HEK293 (cell line): ENCODE results near the gene KHSRP.

ENCODE experiments used
- CTCF ChIA-PET: fragments of 350-600 bp; formaldehyde crosslinking; extraction: SDS; loops from one replicate; lab custom pipeline; 2021; ENCODE audit warnings: antibody characterized with exemption; lab: Yijun Ruan, JAX
- POLR2A ChIA-PET: fragments of 300-600 bp; formaldehyde crosslinking; extraction: SDS; loops from one replicate; lab custom pipeline; 2020; ENCODE audit warnings: antibody characterized with exemption, inconsistent platforms; lab: Yijun Ruan, JAX
- H3K27ac ChIP-seq: fragments of 200-500 bp; sonication (Bioruptor generic); 2 replicates; pipeline ENCODE4 v1.5.1; 2014; ENCODE audit warnings: low read depth, low read length, control low read depth, inconsistent platforms; ENCODE audit errors: extremely low read depth
- H3K36me3 ChIP-seq, 2 experiments: fragments of 200-500 bp in 1 of 2; sonication (Bioruptor generic) in 1 of 2; 1 replicate in 1 of 2; 2 replicates in 1 of 2; pipeline ENCODE4 v1.5.1; 2014 to 2017; ENCODE audit warnings: inconsistent platforms in 2 of 2, low read length in 2 of 2; ENCODE audit not compliant: control insufficient read depth in 2 of 2, insufficient read depth in 1 of 2
- H3K4me1 ChIP-seq: fragments of 200-500 bp; sonication (Bioruptor generic); 2 replicates; pipeline ENCODE4 v1.5.1; 2014; ENCODE audit warnings: mild to moderate bottlenecking, low read length, inconsistent platforms; ENCODE audit not compliant: control insufficient read depth, insufficient read depth
- H3K4me3 ChIP-seq: 2 replicates; pipeline ENCODE4 v1.5.1; 2011; ENCODE audit warnings: low read depth, mild to moderate bottlenecking, control low read depth, low read length, moderate library complexity
- H3K9me3 ChIP-seq: fragments of 200-500 bp; sonication (Bioruptor generic); 2 replicates; pipeline ENCODE4 v1.5.1; 2014; ENCODE audit warnings: low read depth, low read length, inconsistent platforms; ENCODE audit not compliant: control insufficient read depth, insufficient read depth
- IKZF3 ChIP-seq: fragments of 450-650 bp; IDR thresholded peaks from 2 replicates; pipeline ENCODE4 v1.5.0; 2018; ENCODE audit warnings: missing biosample characterization, mild to moderate bottlenecking, missing genetic modification characterization, moderate library complexity
- KLF1 ChIP-seq: fragments of 450-650 bp; formaldehyde crosslinking; IDR thresholded peaks from 2 replicates; pipeline ENCODE4 v1.5.1; 2016; ENCODE audit warnings: missing biosample characterization, missing genetic modification characterization
- KLF10 ChIP-seq: fragments of 450-650 bp; IDR thresholded peaks from 2 replicates; pipeline ENCODE4 v1.5.1; 2018; ENCODE audit warnings: missing biosample characterization, mild to moderate bottlenecking, missing genetic modification characterization
- OVOL3 ChIP-seq: fragments of 450-650 bp; formaldehyde crosslinking; IDR thresholded peaks from 2 replicates; pipeline ENCODE4 v1.5.1; 2016; ENCODE audit warnings: missing biosample characterization, missing genetic modification characterization
- PRDM10 ChIP-seq: fragments of 450-650 bp; formaldehyde crosslinking; IDR thresholded peaks from 2 replicates; pipeline ENCODE4 v1.5.1; 2016; ENCODE audit warnings: missing biosample characterization, missing genetic modification characterization
- SETDB1 ChIP-seq: IDR thresholded peaks from one replicate; pipeline ENCODE4 v1.6.1; 2017; ENCODE audit warnings: mild to moderate bottlenecking, low read length, moderate library complexity, mixed read lengths; ENCODE audit not compliant: insufficient read length
- SP7 ChIP-seq: fragments of 450-650 bp; formaldehyde crosslinking; IDR thresholded peaks from 2 replicates; pipeline ENCODE4 v1.5.1; 2016; ENCODE audit warnings: missing biosample characterization, missing genetic modification characterization
- WT1 ChIP-seq: fragments of 450-650 bp; formaldehyde crosslinking; IDR thresholded peaks from 2 replicates; pipeline ENCODE4 v1.5.1; 2016; ENCODE audit warnings: missing biosample characterization, missing genetic modification characterization
- ZBTB21 ChIP-seq: fragments of 450-650 bp; formaldehyde crosslinking; IDR thresholded peaks from 2 replicates; pipeline ENCODE4 v1.5.1; 2017; ENCODE audit warnings: missing biosample characterization, missing genetic modification characterization
- ZBTB7A ChIP-seq: fragments of 450-650 bp; formaldehyde crosslinking; IDR thresholded peaks from 2 replicates; pipeline ENCODE4 v1.5.1; 2016; ENCODE audit warnings: low read depth, missing biosample characterization, missing genetic modification characterization
- ZFP69B ChIP-seq: fragments of 450-650 bp; formaldehyde crosslinking; IDR thresholded peaks from 2 replicates; pipeline ENCODE4 v1.5.1; 2016; ENCODE audit warnings: missing biosample characterization, missing genetic modification characterization
- ZNF132 ChIP-seq: fragments of 450-650 bp; formaldehyde crosslinking; IDR thresholded peaks from 2 replicates; pipeline ENCODE4 v1.5.1; 2017; ENCODE audit warnings: missing biosample characterization, missing genetic modification characterization, borderline replicate concordance
- ZNF2 ChIP-seq: fragments of 450-650 bp; formaldehyde crosslinking; IDR thresholded peaks from 2 replicates; pipeline ENCODE4 v1.5.1; 2016; ENCODE audit warnings: missing biosample characterization, missing genetic modification characterization
- ZNF223 ChIP-seq: fragments of 450-650 bp; formaldehyde crosslinking; IDR thresholded peaks from 2 replicates; pipeline ENCODE4 v1.5.1; 2016; ENCODE audit warnings: missing biosample characterization, missing genetic modification characterization
- ZNF23 ChIP-seq: fragments of 450-650 bp; formaldehyde crosslinking; IDR thresholded peaks from 2 replicates; pipeline ENCODE4 v1.5.1; 2016; ENCODE audit warnings: missing biosample characterization, missing genetic modification characterization, borderline replicate concordance
- ZNF311 ChIP-seq: fragments of 450-650 bp; formaldehyde crosslinking; IDR thresholded peaks from 2 replicates; pipeline ENCODE4 v1.5.1; 2017; ENCODE audit warnings: missing biosample characterization, missing genetic modification characterization, borderline replicate concordance
- ZNF335 ChIP-seq: fragments of 450-650 bp; formaldehyde crosslinking; conservative IDR thresholded peaks from 2 replicates; pipeline ENCODE4 v1.5.1; 2016; ENCODE audit warnings: missing biosample characterization, missing genetic modification characterization
- ZNF394 ChIP-seq: fragments of 450-650 bp; formaldehyde crosslinking; IDR thresholded peaks from 2 replicates; pipeline ENCODE4 v1.5.1; 2016; ENCODE audit warnings: missing biosample characterization, missing genetic modification characterization, mild to moderate bottlenecking, moderate library complexity, borderline replicate concordance
- ZNF48 ChIP-seq: fragments of 450-650 bp; formaldehyde crosslinking; IDR thresholded peaks from 2 replicates; pipeline ENCODE4 v1.5.1; 2016; ENCODE audit warnings: missing biosample characterization, missing genetic modification characterization
- ZNF488 ChIP-seq: fragments of 450-650 bp; formaldehyde crosslinking; IDR thresholded peaks from 2 replicates; pipeline ENCODE4 v1.5.1; 2016; ENCODE audit warnings: missing biosample characterization, missing genetic modification characterization
- ZNF610 ChIP-seq: fragments of 450-650 bp; formaldehyde crosslinking; IDR thresholded peaks from 2 replicates; pipeline ENCODE4 v1.5.1; 2016; ENCODE audit warnings: missing biosample characterization, missing genetic modification characterization, borderline replicate concordance
- ZNF621 ChIP-seq: fragments of 450-650 bp; formaldehyde crosslinking; IDR thresholded peaks from 2 replicates; pipeline ENCODE4 v1.5.1; 2017; ENCODE audit warnings: missing biosample characterization, missing genetic modification characterization
- ZNF623 ChIP-seq: fragments of 450-650 bp; formaldehyde crosslinking; IDR thresholded peaks from 2 replicates; pipeline ENCODE4 v1.5.1; 2016; ENCODE audit warnings: missing biosample characterization, missing genetic modification characterization
- ZNF624 ChIP-seq: fragments of 450-650 bp; formaldehyde crosslinking; IDR thresholded peaks from 2 replicates; pipeline ENCODE4 v1.5.1; 2017; ENCODE audit warnings: missing biosample characterization, missing genetic modification characterization
- ZNF645 ChIP-seq: fragments of 450-650 bp; formaldehyde crosslinking; IDR thresholded peaks from 2 replicates; pipeline ENCODE4; 2016; ENCODE audit warnings: missing biosample characterization, missing genetic modification characterization
- ZNF660 ChIP-seq: fragments of 450-650 bp; IDR thresholded peaks from 2 replicates; pipeline ENCODE4 v1.5.1; 2018; ENCODE audit warnings: missing biosample characterization, mild to moderate bottlenecking, missing genetic modification characterization
- ZNF701 ChIP-seq: fragments of 450-650 bp; formaldehyde crosslinking; IDR thresholded peaks from 2 replicates; pipeline ENCODE4 v1.5.1; 2016; ENCODE audit warnings: missing biosample characterization, missing genetic modification characterization
- ZNF837 ChIP-seq: fragments of 450-650 bp; formaldehyde crosslinking; IDR thresholded peaks from 2 replicates; pipeline ENCODE4 v1.5.1; 2016; ENCODE audit warnings: missing biosample characterization, missing genetic modification characterization
- ZSCAN16 ChIP-seq: fragments of 450-650 bp; formaldehyde crosslinking; IDR thresholded peaks from 2 replicates; pipeline ENCODE4 v1.5.1; 2016; ENCODE audit warnings: missing biosample characterization, missing genetic modification characterization
- ZSCAN30 ChIP-seq: fragments of 450-650 bp; IDR thresholded peaks from 2 replicates; pipeline ENCODE4 v1.5.1; 2018; ENCODE audit warnings: missing biosample characterization, mild to moderate bottlenecking, missing genetic modification characterization, moderate library complexity

The KHSRP gene

GRCh38 chr19:6425732-6426620 lies 1.4 kb upstream of the KHSRP start (continued):
- TF ChIP-seq ZNF623 (tag by site-specific recombination) = 0 out of 2 replicates have a peak, but pooled peaks have one; percentile 12
- TF ChIP-seq WT1 (tag by site-specific recombination) = 0 out of 2 replicates have a peak, but pooled peaks have one; percentile 11
- TF ChIP-seq ZNF2 (tag by site-specific recombination) = peak; percentile 59
- TF ChIP-seq ZBTB21 (tag by site-specific recombination) = 0 out of 2 replicates have a peak, but pooled peaks have one; percentile 3
- TF ChIP-seq ZNF335 (tag by site-specific recombination) = peak; percentile 82
- no peak for TF ChIP-seq ZNF645 (tag by site-specific recombination)
- no peak for TF ChIP-seq ZNF624 (tag by site-specific recombination)
- peak; percentile 61 for TF ChIP-seq SETDB1
- peak; percentile 20; the same call in 1 of the 2 replicates for TF ChIP-seq ZBTB7A (tag by site-specific recombination)
- no peak; the same call in 1 of the 2 replicates for TF ChIP-seq ZFP69B
- peak; percentile 43; the same call in 1 of the 2 replicates for TF ChIP-seq ZNF701 (tag by site-specific recombination)

GRCh38 chr19:6424939-6425731 lies 524 bp upstream of the KHSRP start:
- Histone ChIP-seq H3K4me3 (no peak overlapping the region), H3K36me3 (peaks cover 4 to 33% of the 10 kb centered on the region in 2 experiments; a peak in 1 of 3 replicates), H3K27ac (peak overlapping the region; percentile 50), H3K9me3 (no peaks in the 10 kb centered on the region), H3K4me1 (peaks cover 7% of the 10 kb centered on the region)
- POLR2A ChIA-PET = interaction anchor here (0.5 to 2.1 kb wide), 20 partner anchors 9 to 412 kb away, joined by 3 to 25 read pairs (median 4); partner anchors contain the start of genes ALKBH7, CLPP, GPR108 and GTF2F1
- CTCF ChIA-PET = interaction anchor here (0.6 to 1.3 kb wide), 6 partner anchors 297 to 1444 kb away, joined by 3 to 6 read pairs (median 4); no protein-coding TSS in a partner anchor
- peak; percentile 65; the same call in 1 of the 2 replicates for TF ChIP-seq ZNF660 (tag by site-specific recombination)
- TF ChIP-seq KLF10 (tag by site-specific recombination) = peak; percentile 72
- TF ChIP-seq SP7 = peak; percentile 34
- TF ChIP-seq ZSCAN16 = no peak
- peak; percentile 78 for TF ChIP-seq PRDM10 (tag by site-specific recombination)
- TF ChIP-seq ZNF837 (tag by site-specific recombination) = no peak
- TF ChIP-seq ZNF488 (tag by site-specific recombination) = no peak
- TF ChIP-seq ZNF621 (tag by site-specific recombination) = no peak
- TF ChIP-seq ZNF610 (tag by site-specific recombination) = peak; percentile 69
- TF ChIP-seq ZNF394 = peak; percentile 75
- peak; percentile 96 for TF ChIP-seq IKZF3 (tag by site-specific recombination)
- no peak for TF ChIP-seq ZNF311 (tag by site-specific recombination)
- TF ChIP-seq ZNF223 (tag by site-specific recombination) = no peak
- TF ChIP-seq KLF1 (tag by site-specific recombination) = peak; percentile 63; the same call in 1 of the 2 replicates
- TF ChIP-seq OVOL3 (tag by site-specific recombination) = no peak
- no peak for TF ChIP-seq ZNF48 (tag by site-specific recombination)
- peak; percentile 83 for TF ChIP-seq ZSCAN30
- TF ChIP-seq ZNF132 = no peak
- TF ChIP-seq ZNF23 (tag by site-specific recombination) = no peak
